H1 (cell line): ENCODE measurements around the gene PIGL. TPM values are rescaled to one million over a fixed set of nuclear protein-coding genes. Genes with fewer than 3 reads are reported as not detected.

Experiments used
- CTCF ChIA-PET: fragments of 300-600 bp; sonication (Branson Sonifier 250); formaldehyde crosslinking; loops from one replicate; lab custom pipeline; 2021; ENCODE audit not compliant: partially characterized antibody; lab: Charles Lee
- POLR2A ChIA-PET: fragments of 300-600 bp; sonication (Branson Sonifier 250); formaldehyde crosslinking; loops from one replicate; lab custom pipeline; 2021; ENCODE audit warnings: inconsistent platforms; ENCODE audit not compliant: partially characterized antibody; lab: Charles Lee
- DNase-seq, 2 experiments: peaks; one replicate each; pipeline versions ENCODE4 v3.0.0 to v3.0.0-alpha.2; 2010 to 2022; ENCODE audit warnings: low spot score in 2 of 2, low read depth in 1 of 2, mixed read lengths in 1 of 2
- FAIRE-seq: peaks from 2 replicates; lab custom pipeline; 2011; peaks lifted over from hg19 to GRCh38; lab: Jason Lieb, UNC
- H2AFZ ChIP-seq: 2 replicates; pipeline ENCODE4 v1.8.1; 2012; ENCODE audit warnings: low read length, inconsistent platforms
- H2AK5ac ChIP-seq: 2 replicates; pipeline ENCODE4 v1.6.1; 2013; ENCODE audit warnings: low read depth, low read length
- H2BK120ac ChIP-seq: replicated peaks from 2 replicates; pipeline ENCODE3; 2013; ENCODE audit warnings: low read depth, low read length, inconsistent platforms
- H2BK12ac ChIP-seq: 2 replicates; pipeline ENCODE4 v1.6.1; 2013; ENCODE audit warnings: low read depth, low read length
- H2BK15ac ChIP-seq: 2 replicates; pipeline ENCODE4 v1.6.1; 2013; ENCODE audit warnings: low read length
- H2BK20ac ChIP-seq: 2 replicates; pipeline ENCODE4 v1.6.1; 2013; ENCODE audit warnings: low read length
- H2BK5ac ChIP-seq: 2 replicates; pipeline ENCODE4 v1.6.1; 2013; ENCODE audit warnings: low read depth, low read length
- H3K14ac ChIP-seq: 2 replicates; pipeline ENCODE4 v1.6.1; 2013; ENCODE audit warnings: inconsistent platforms; ENCODE audit not compliant: insufficient read length
- H3K18ac ChIP-seq: 2 replicates; pipeline ENCODE4 v1.6.1; 2013; ENCODE audit warnings: low read length; ENCODE audit errors: extremely low read depth
- H3K23ac ChIP-seq: 2 replicates; pipeline ENCODE4 v1.6.1; 2013; ENCODE audit warnings: inconsistent platforms; ENCODE audit not compliant: insufficient read length
- H3K23me2 ChIP-seq: 2 replicates; pipeline ENCODE4 v1.6.1; 2013; ENCODE audit warnings: low read depth, low read length
- H3K27ac ChIP-seq: 2 replicates; pipeline ENCODE4 v1.6.1; 2011; ENCODE audit warnings: low read depth, low read length, inconsistent platforms
- H3K27me3 ChIP-seq, 4 experiments: replicated peaks in 1 of 4; 1 replicate in 1 of 4; 2 replicates in 3 of 4; pipeline versions ENCODE4 v1.6.1 to v1.8.1; 2011 to 2013; ENCODE audit warnings: low read length in 3 of 4, mild to moderate bottlenecking in 3 of 4, inconsistent platforms in 2 of 4, mixed read lengths in 2 of 4, moderate library complexity in 1 of 4; ENCODE audit not compliant: control insufficient read depth in 3 of 4, insufficient read depth in 3 of 4; ENCODE audit errors: extremely low read depth in 1 of 4
- H3K36me3 ChIP-seq, 4 experiments: 2 replicates each; pipeline versions ENCODE4 v1.6.1 to v1.8.1; 2011 to 2013; ENCODE audit warnings: mild to moderate bottlenecking in 4 of 4, low read length in 3 of 4, moderate library complexity in 2 of 4, control low read depth in 1 of 4, inconsistent platforms in 1 of 4; ENCODE audit not compliant: insufficient read depth in 4 of 4, control insufficient read depth in 2 of 4
- H3K4ac ChIP-seq: replicated peaks from 2 replicates; pipeline ENCODE3; 2013; ENCODE audit warnings: low read length, low read depth, mixed read lengths, inconsistent platforms; ENCODE audit not compliant: insufficient read length
- H3K4me1 ChIP-seq, 4 experiments: replicated peaks in 1 of 4; 1 replicate in 1 of 4; 2 replicates in 3 of 4; pipeline versions ENCODE4 v1.6.1 to v1.8.1; 2011 to 2013; ENCODE audit warnings: low read length in 3 of 4, inconsistent platforms in 2 of 4, mixed read lengths in 1 of 4; ENCODE audit not compliant: insufficient read depth in 4 of 4, control insufficient read depth in 3 of 4
- H3K4me2 ChIP-seq, 2 experiments: 2 replicates each; pipeline versions ENCODE4 v1.6.1 to v1.8.1; 2011 to 2013; ENCODE audit warnings: low read depth in 2 of 2, low read length in 2 of 2, control low read depth in 1 of 2, inconsistent platforms in 1 of 2, mild to moderate bottlenecking in 1 of 2; ENCODE audit not compliant: insufficient read depth in 1 of 2
- H3K4me3 ChIP-seq, 4 experiments: fragments of 200-600, 300-600 bp in 1 of 4; sonication (generic), shearing (Covaris generic), sonication (Bioruptor Twin) in 1 of 4; 2 replicates each; pipeline versions ENCODE4 v1.5.1 to v1.8.1; 2011 to 2016; ENCODE audit warnings: low read length in 4 of 4, low read depth in 3 of 4, control low read depth in 2 of 4, inconsistent platforms in 2 of 4, mild to moderate bottlenecking in 2 of 4, mixed read lengths in 1 of 4, moderate library complexity in 1 of 4; ENCODE audit not compliant: insufficient read depth in 2 of 4; ENCODE audit errors: extremely low read depth in 1 of 4
- H3K56ac ChIP-seq: replicated peaks from 2 replicates; pipeline ENCODE3; 2013; ENCODE audit warnings: low read depth, mild to moderate bottlenecking, mixed read lengths, low read length, inconsistent platforms; ENCODE audit not compliant: insufficient read length
- H3K79me1 ChIP-seq: 2 replicates; pipeline ENCODE4 v1.6.1; 2013; ENCODE audit warnings: low read depth, low read length, control low read depth
- H3K79me2 ChIP-seq, 2 experiments: 2 replicates each; pipeline versions ENCODE4 v1.6.1 to v1.8.1; 2012 to 2013; ENCODE audit warnings: low read length in 2 of 2, mild to moderate bottlenecking in 2 of 2, inconsistent platforms in 1 of 2; ENCODE audit not compliant: insufficient read depth in 2 of 2, control insufficient read depth in 1 of 2
- H3K9ac ChIP-seq, 4 experiments: replicated peaks in 1 of 4; 1 replicate in 1 of 4; 2 replicates in 3 of 4; pipeline versions ENCODE4 v1.6.1 to v1.8.1; 2011 to 2013; ENCODE audit warnings: low read depth in 3 of 4, low read length in 3 of 4, control low read depth in 2 of 4, mild to moderate bottlenecking in 2 of 4, moderate library complexity in 2 of 4, inconsistent platforms in 1 of 4; ENCODE audit errors: extremely low read depth in 1 of 4
- H3K9me3 ChIP-seq, 2 experiments: 2 replicates each; pipeline versions ENCODE4 v1.6.1 to v1.8.1; 2012 to 2013; ENCODE audit warnings: mild to moderate bottlenecking in 2 of 2, moderate library complexity in 2 of 2, control low read depth in 1 of 2, inconsistent platforms in 1 of 2, low read depth in 1 of 2, low read length in 1 of 2, mixed read lengths in 1 of 2; ENCODE audit not compliant: insufficient read depth in 2 of 2
- H4K20me1 ChIP-seq, 2 experiments: replicated peaks in 1 of 2; 2 replicates each; pipeline versions ENCODE3 to v1.8.1; 2011 to 2013; ENCODE audit warnings: inconsistent platforms in 2 of 2, low read length in 2 of 2, mild to moderate bottlenecking in 1 of 2; ENCODE audit not compliant: insufficient read depth in 2 of 2, control insufficient read depth in 1 of 2
- H4K5ac ChIP-seq: 2 replicates; pipeline ENCODE4 v1.6.1; 2013; ENCODE audit warnings: low read length, low read depth, mixed read lengths, inconsistent platforms; ENCODE audit not compliant: insufficient read length
- H4K8ac ChIP-seq: 2 replicates; pipeline ENCODE4 v1.8.0; 2013; ENCODE audit warnings: mild to moderate bottlenecking, moderate library complexity, low read length, inconsistent platforms; ENCODE audit not compliant: insufficient read depth; ENCODE audit errors: extremely low read depth
- H4K91ac ChIP-seq: replicated peaks from 2 replicates; pipeline ENCODE3; 2013; ENCODE audit warnings: low read length, mixed read lengths, inconsistent platforms; ENCODE audit not compliant: insufficient read length
- CEBPB ChIP-seq: IDR thresholded peaks from 2 replicates; pipeline ENCODE4 v1.6.1; 2012; ENCODE audit warnings: low read depth, low read length
- FOSL1 ChIP-seq: IDR thresholded peaks from 2 replicates; pipeline ENCODE4 v1.6.1; 2011; ENCODE audit warnings: mild to moderate bottlenecking, low read depth, low read length, moderate library complexity; ENCODE audit not compliant: insufficient read depth
- GTF2F1 ChIP-seq: IDR thresholded peaks from 2 replicates; pipeline ENCODE4 v1.6.1; 2012; ENCODE audit warnings: low read depth, low read length, improper control_type of control experiment, borderline replicate concordance
- KDM5A ChIP-seq: fragments of 200-600 bp; IDR thresholded peaks from 2 replicates; pipeline ENCODE4 v1.7.1; 2012; ENCODE audit warnings: mild to moderate bottlenecking, low read length, inconsistent platforms, mixed read lengths
- YY1 ChIP-seq: IDR thresholded peaks from 2 replicates; pipeline ENCODE4 v1.6.1; 2011; ENCODE audit warnings: low read depth, mild to moderate bottlenecking, low read length
- WGBS, 2 experiments: shearing (Covaris generic) in 1 of 2; methylation state at CpG; one replicate each; pipeline versions ENCODE4 v1.1.6 to v1.1.7; 2013 to 2015; ENCODE audit warnings: low lambda C conversion rate in 2 of 2, mixed read lengths in 2 of 2, inconsistent platforms in 1 of 2, low coverage in 1 of 2, missing lambda C conversion rate in 1 of 2; ENCODE audit not compliant: insufficient replicate concordance in 2 of 2, insufficient coverage in 1 of 2, insufficient read length in 1 of 2; ENCODE audit errors: extremely low coverage in 1 of 2, missing lambda C conversion rate in 1 of 2; 5-methylcytosine and 5-hydroxymethylcytosine counted together
- polyA plus RNA-seq, 7 experiments: library from polyadenylated mRNA; depleted of rRNA in 3 of 7; stranded (reverse) in 5 of 7; unstranded in 2 of 7; fragments of >200 nt in 5 of 7; fragments of 200-250 nt in 2 of 7; gene quantifications; 1 replicate in 5 of 7; 2 replicates in 1 of 7; 4 replicates in 1 of 7; pipeline versions ENCODE4 v1.2.1 to v1.2.3, GENCODE V29; 2011 to 2013; ENCODE audit warnings: missing spikeins in 2 of 7, mixed read lengths in 2 of 7
- total RNA-seq: library from RNA; stranded (reverse); fragmentation: NEBNext Ultra II Directional; extraction: Animal tissue kit (Norgen Biotek cat#: 25700); gene quantifications from 2 replicates; pipeline ENCODE4 v1.2.1, GENCODE V29; 2021

Gene PIGL
- total and polyA plus RNA-seq, 2 of the 8 experiments (the other 6 are each of a cell fraction or from before 2014, with no cell fraction given): 28.4 to 30.8 TPM

DNA sequence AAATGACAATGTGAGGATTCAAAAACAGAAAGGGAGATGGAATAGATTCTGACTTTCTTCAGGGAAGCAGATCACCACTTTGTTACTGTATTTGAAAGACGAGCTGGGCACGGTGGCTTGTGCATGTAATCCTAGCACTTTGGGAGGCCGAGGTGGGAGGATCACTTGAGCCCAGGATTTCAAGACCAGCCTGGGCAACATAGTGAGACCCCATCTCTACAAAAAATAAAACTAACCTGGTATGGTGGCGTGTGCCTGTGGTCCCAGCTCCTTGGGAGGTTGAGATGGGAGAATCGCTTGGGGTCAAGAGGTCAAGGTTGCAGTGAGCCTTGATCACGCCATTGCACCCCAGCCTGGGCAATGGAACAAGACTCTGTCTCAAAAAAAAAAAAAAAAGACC is 34.0 kb downstream of the PIGL start:
- no peak overlapping the region for H3K56ac ChIP-seq
- H3K27ac ChIP-seq: no peak overlapping the region
- 93% methylated on average over 6 of the region's 6 CpGs; no CpG with 5 or more reads in 1 of the 2 experiments for WGBS, 2 experiments
- no peaks in the 10 kb centered on the region for H3K9me3 ChIP-seq
- TF ChIP-seq YY1 (no peak), GTF2F1 (no peak), CEBPB (no peak), KDM5A (no peak), FOSL1 (no peak)
- no peak overlapping the region for H4K5ac ChIP-seq
- H3K23ac ChIP-seq: no peak overlapping the region
- no peaks in the 10 kb centered on the region for H4K20me1 ChIP-seq
- no peak overlapping the region for H3K18ac ChIP-seq
- no peak overlapping the region for H2AK5ac ChIP-seq
- no peak overlapping the region for H2BK15ac ChIP-seq
- H3K79me1 ChIP-seq: peaks cover 2% of the 10 kb centered on the region; the same call in 1 of the 2 replicates
- no peak overlapping the region for H3K4me2 ChIP-seq
- H3K4me3 ChIP-seq: no peak overlapping the region
- no peak overlapping the region for H3K14ac ChIP-seq
- no peak overlapping the region for H2BK5ac ChIP-seq
- no peak overlapping the region for H2BK120ac ChIP-seq
- no peaks in the 10 kb centered on the region for H3K36me3 ChIP-seq
- no peak overlapping the region for H3K4ac ChIP-seq
- no peaks in the 10 kb centered on the region for H3K27me3 ChIP-seq
- peaks cover 2 to 8% (median 5%) of the 10 kb centered on the region in 4 experiments; a peak in 4 of 7 replicates for H3K4me1 ChIP-seq
- ChIA-PET POLR2A (no interaction called here), CTCF (interaction anchor here (1.1 to 1.3 kb wide), 2 partner anchors 35 to 112 kb away, joined by 3 to 7 read pairs; no protein-coding TSS in a partner anchor)
- no peaks in the 10 kb centered on the region for H3K79me2 ChIP-seq
- FAIRE-seq (no peak), DNase-seq (no peak)
- H3K23me2 ChIP-seq: no peaks in the 10 kb centered on the region
- no peak overlapping the region for H4K91ac ChIP-seq
- H2BK20ac ChIP-seq: no peak overlapping the region
- no peak overlapping the region for H3K9ac ChIP-seq
- no peak overlapping the region for H4K8ac ChIP-seq
- no peak overlapping the region for H2BK12ac ChIP-seq
- no peak overlapping the region for H2AFZ ChIP-seq
